ENCODE measurements around the gene KLHL3.

DNA sequence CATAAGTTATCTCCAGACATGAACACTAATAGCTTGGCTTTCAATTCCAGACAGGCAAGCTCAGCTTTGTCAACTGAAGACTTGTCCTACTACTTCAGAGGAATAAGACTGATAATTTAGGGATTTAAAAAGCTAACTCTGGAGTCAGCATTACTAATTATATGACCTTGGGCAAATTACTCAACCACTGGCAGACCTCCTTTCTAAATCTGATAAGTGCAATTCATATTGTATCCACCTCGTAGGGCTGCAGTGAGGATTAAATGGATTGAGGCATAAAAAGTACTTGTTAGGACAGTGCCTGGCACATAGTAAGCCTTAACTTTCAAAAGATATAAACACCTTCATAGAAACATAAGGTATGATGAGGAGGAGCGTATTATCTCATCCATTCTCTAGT, 104.4 kb downstream of the KLHL3 start:
- TF ChIP-seq POLR2A (IDR thresholded peaks at IDR 0.05) (no peak), CTCF (IDR thresholded peaks at IDR 0.05) (no peak)

All from upper lobe of left lung (tissue), 4 donors.